B cell (primary cell): ENCODE results near the gene LMNTD2.

Source experiments
- EZH2 ChIP-seq: IDR thresholded peaks from 2 replicates; pipeline ENCODE4 v1.6.1; 2012; ENCODE audit warnings: borderline replicate concordance, low read depth, mild to moderate bottlenecking, moderate library complexity, low read length; ENCODE audit not compliant: insufficient read depth, poor library complexity, severe bottlenecking
- TF ChIP-seq, protein P1 (sequence below): fragments of 200-600 bp; IDR thresholded peaks from one replicate; pipeline ENCODE4 v1.8.0; 2022; ENCODE audit warnings: antibody characterized with exemption, mild to moderate bottlenecking

DNA sequence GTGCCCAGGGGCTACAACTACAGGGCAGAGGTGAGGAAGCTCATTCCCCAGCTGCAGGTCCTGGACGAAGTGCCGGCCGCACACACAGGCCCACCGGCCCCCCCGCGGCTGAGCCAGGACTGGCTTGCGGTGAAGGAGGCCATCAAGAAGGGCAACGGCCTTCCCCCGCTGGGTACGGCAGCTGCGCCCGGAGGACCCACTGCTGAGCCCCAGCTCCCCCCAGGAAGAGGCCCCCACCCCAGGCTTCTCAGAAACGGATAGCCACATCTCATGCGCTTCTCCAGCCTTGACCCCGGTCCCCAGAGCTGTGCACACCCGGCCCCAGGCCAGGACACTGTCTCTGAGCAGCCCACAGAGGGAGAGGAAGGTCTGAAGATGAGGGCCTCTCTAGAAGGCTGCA is 9.4 kb downstream of the LMNTD2 start:
- TF ChIP-seq, protein P1, sequence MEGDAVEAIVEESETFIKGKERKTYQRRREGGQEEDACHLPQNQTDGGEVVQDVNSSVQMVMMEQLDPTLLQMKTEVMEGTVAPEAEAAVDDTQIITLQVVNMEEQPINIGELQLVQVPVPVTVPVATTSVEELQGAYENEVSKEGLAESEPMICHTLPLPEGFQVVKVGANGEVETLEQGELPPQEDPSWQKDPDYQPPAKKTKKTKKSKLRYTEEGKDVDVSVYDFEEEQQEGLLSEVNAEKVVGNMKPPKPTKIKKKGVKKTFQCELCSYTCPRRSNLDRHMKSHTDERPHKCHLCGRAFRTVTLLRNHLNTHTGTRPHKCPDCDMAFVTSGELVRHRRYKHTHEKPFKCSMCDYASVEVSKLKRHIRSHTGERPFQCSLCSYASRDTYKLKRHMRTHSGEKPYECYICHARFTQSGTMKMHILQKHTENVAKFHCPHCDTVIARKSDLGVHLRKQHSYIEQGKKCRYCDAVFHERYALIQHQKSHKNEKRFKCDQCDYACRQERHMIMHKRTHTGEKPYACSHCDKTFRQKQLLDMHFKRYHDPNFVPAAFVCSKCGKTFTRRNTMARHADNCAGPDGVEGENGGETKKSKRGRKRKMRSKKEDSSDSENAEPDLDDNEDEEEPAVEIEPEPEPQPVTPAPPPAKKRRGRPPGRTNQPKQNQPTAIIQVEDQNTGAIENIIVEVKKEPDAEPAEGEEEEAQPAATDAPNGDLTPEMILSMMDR: no peak
- no peak for TF ChIP-seq EZH2
